Dedifferentiated amniotic fluid mesenchymal stem cell (primary cell): ENCODE results near the gene GPATCH2.
"Not testable (repeated sequence)": the region's sequence is repeated elsewhere in the genome, so short reads cannot be mapped to it uniquely, and the experiment has no call there.

ENCODE experiments used
- DNase-seq: peaks from one replicate; pipeline ENCODE4 v3.0.0-alpha.2; 2016; ENCODE audit errors: extremely low spot score

The GPATCH2 gene

GRCh38 chr1:217443845-217444244 lies 187.0 kb downstream of the GPATCH2 start:
- DNase-seq: no peak

- no peak for DNase-seq
These were observed 193.5 kb downstream of the GPATCH2 start for GRCh38 chr1:217437376-217437775.

- DNase-seq: no peak
These were observed 195.7 kb downstream of the GPATCH2 start for GRCh38 chr1:217435204-217435603.

- DNase-seq: no peak
These were observed 197.2 kb downstream of the GPATCH2 start for GRCh38 chr1:217433664-217434063.

GRCh38 chr1:217432339-217432738 lies 198.6 kb downstream of the GPATCH2 start:
- DNase-seq: no peak

- no peak for DNase-seq
These were observed 199.5 kb downstream of the GPATCH2 start for GRCh38 chr1:217431395-217431794.

GRCh38 chr1:217425422-217425821 lies 205.5 kb downstream of the GPATCH2 start:
- no peak for DNase-seq

- DNase-seq: no peak
These were observed 211.7 kb downstream of the GPATCH2 start for GRCh38 chr1:217419194-217419551.

GRCh38 chr1:217418269-217419193 lies 212.4 kb downstream of the GPATCH2 start:
- no peak for DNase-seq

GRCh38 chr1:217417363-217417762 lies 213.5 kb downstream of the GPATCH2 start:
- no peak for DNase-seq

GRCh38 chr1:217407534-217408001 lies 223.3 kb downstream of the GPATCH2 start:
- DNase-seq: no peak

GRCh38 chr1:217403026-217403720 lies 227.7 kb downstream of the GPATCH2 start:
- DNase-seq: no peak

GRCh38 chr1:217402301-217402700 lies 228.6 kb downstream of the GPATCH2 start:
- no peak for DNase-seq

- no peak for DNase-seq
These were observed 237.0 kb downstream of the GPATCH2 start for GRCh38 chr1:217393896-217394295.

- no peak for DNase-seq
These were observed 238.4 kb downstream of the GPATCH2 start for GRCh38 chr1:217392441-217392840.

GRCh38 chr1:217389895-217390294 lies 241.0 kb downstream of the GPATCH2 start:
- DNase-seq: no peak

GRCh38 chr1:217388522-217389065 lies 242.3 kb downstream of the GPATCH2 start:
- no peak for DNase-seq

GRCh38 chr1:217381773-217382172 lies 249.1 kb downstream of the GPATCH2 start:
- not testable (repeated sequence) for DNase-seq

GRCh38 chr1:217379804-217380203 lies 251.1 kb downstream of the GPATCH2 start:
- DNase-seq: not testable (repeated sequence)

GRCh38 chr1:217379336-217379735 lies 251.6 kb downstream of the GPATCH2 start:
- no peak for DNase-seq
